Breast epithelium (tissue), 4 donors: ENCODE data around the gene PMPCB. TPM values are rescaled to one million over a fixed set of nuclear protein-coding genes. Genes with fewer than 3 reads are reported as not detected.

ENCODE experiments used
- DNase-seq, 2 donors: peaks; one replicate each; pipeline ENCODE4 v3.0.0-alpha.2; 2019; ENCODE audit warnings: low spot score in 2 of 2
- H3K27ac ChIP-seq, 2 donors: fragments of 200-600 bp; sonication (generic) in 1 of 2; one replicate each; pipeline ENCODE4 v1.5.1; 2016 to 2019; ENCODE audit warnings: mild to moderate bottlenecking in 1 of 2
- H3K27me3 ChIP-seq, 2 donors: fragments of 200-600 bp; sonication (generic) in 1 of 2; one replicate each; pipeline versions ENCODE4 v1.5.1 to v1.6.0; 2017 to 2019; ENCODE audit warnings: control low read depth in 1 of 2, mild to moderate bottlenecking in 1 of 2
- H3K36me3 ChIP-seq: fragments of 200-600 bp; one replicate; pipeline ENCODE4 v1.5.1; 2019
- H3K4me1 ChIP-seq, 2 donors: fragments of 200-600 bp; sonication (generic); one replicate each; pipeline ENCODE4 v1.5.1; 2016 to 2019; ENCODE audit warnings: control low read depth in 1 of 2
- H3K4me3 ChIP-seq, 3 donors: fragments of 200-600 bp; sonication (generic); 1 replicate in 2 of 3; 2 replicates in 1 of 3; pipeline ENCODE4 v1.5.1; 2016 to 2019; ENCODE audit warnings: mild to moderate bottlenecking in 3 of 3, moderate library complexity in 2 of 3
- H3K9me3 ChIP-seq, 2 donors: fragments of 200-600 bp; sonication (generic) in 1 of 2; one replicate each; pipeline ENCODE4 v1.5.1; 2016 to 2019; ENCODE audit warnings: control low read depth in 1 of 2
- CTCF ChIP-seq, 3 donors: fragments of 450-650 bp; IDR thresholded peaks; one replicate each; pipeline ENCODE4 v1.5.1; 2016 to 2017; ENCODE audit warnings: antibody characterized with exemption in 3 of 3, mild to moderate bottlenecking in 3 of 3, moderate library complexity in 3 of 3
- POLR2A ChIP-seq: fragments of 450-650 bp; IDR thresholded peaks from one replicate; pipeline ENCODE4 v1.6.1; 2016; ENCODE audit warnings: antibody characterized with exemption, mild to moderate bottlenecking, moderate library complexity
- POLR2AphosphoS5 ChIP-seq, 3 donors: sonication (generic); formaldehyde crosslinking; IDR thresholded peaks; one replicate each; pipeline ENCODE4 v1.6.1; 2017; ENCODE audit warnings: antibody characterized with exemption in 3 of 3
- intact Hi-C: fragments of 100-400 bp; cut with DNase I; formaldehyde crosslinking; loops from one replicate; pipeline ENCODE4 v1.15.1; 2023; ENCODE audit warnings: low total_unique reads
- total RNA-seq, 3 donors: library from RNA; depleted of rRNA; stranded (reverse); fragments of >200 nt; gene quantifications; one replicate each; pipeline ENCODE4 v1.1.0, GENCODE V29; 2016

The PMPCB gene
- total RNA-seq, 3 donors from 2014 or later: 44.2 to 63.4 (median 58.4) TPM

GRCh38 chr7:103349805-103350204 lies 52.6 kb downstream of the PMPCB start:
- no peak for DNase-seq
- intact Hi-C loops: no loop called here
- peaks cover 4% of the 10 kb centered on the region for H3K36me3 ChIP-seq
- no peaks in the 10 kb centered on the region for H3K9me3 ChIP-seq
- H3K27me3 ChIP-seq: no peaks in the 10 kb centered on the region
- H3K4me1 ChIP-seq: peaks cover 0 to 7% of the 10 kb centered on the region in 2 donors
- no peak overlapping the region for H3K27ac ChIP-seq
- TF ChIP-seq POLR2AphosphoS5 (IDR thresholded peaks at IDR 0.05) (no peak), POLR2A (no peak), CTCF (IDR thresholded peaks at IDR 0.05) (no peak)
- H3K4me3 ChIP-seq: no peak overlapping the region

Other genes with a start within 250 kb of the PMPCB start
- gene FBXL13, start 222.6 kb upstream of the PMPCB start, total RNA-seq: 1 to 10 TPM; 1.1 to 4.2 (median 3.3) TPM
- 10 to 100 TPM; 47.0 to 55.4 (median 49.8) TPM for gene ARMC10, start 222.3 kb upstream of the PMPCB start, total RNA-seq
- 10 to 100 TPM in 2 of 3 donors, 1 to 10 TPM in 1; 7.2 to 16.5 (median 12.1) TPM for gene NAPEPLD, start 148.3 kb upstream of the PMPCB start, total RNA-seq
- 10 to 100 TPM; 12.8 to 26.1 (median 21.3) TPM for gene DNAJC2, start 47.3 kb downstream of the PMPCB start, total RNA-seq
- 100 to 1,000 TPM in 1 of 3 donors, 10 to 100 TPM in 2; 87.5 to 114 (median 93.7) TPM for gene PSMC2, start 50.2 kb downstream of the PMPCB start, total RNA-seq
- gene SLC26A5, start 148.8 kb downstream of the PMPCB start, total RNA-seq: 1 to 10 TPM in 2 of 3 donors, under 1 TPM in 1; 0.48 to 3.6 (median 1.0) TPM